ENCODE results near the gene PRELID2. TPM values are rescaled to one million over a fixed set of nuclear protein-coding genes. Genes with fewer than 3 reads are reported as not detected.

Gene PRELID2
- total and polyA plus RNA-seq, 2 donors (not counting 3 experiments of a cell fraction or from before 2014, with no cell fraction given): 3.2 to 16.4 TPM

GRCh38 chr5:145859897-145860296 is 24.8 kb upstream of the PRELID2 start:
- no peak for DNase-seq (ENCODE audit: low read depth, low spot score)
- Histone ChIP-seq H2AFZ (ENCODE audit: low read depth, low read length) (no peak overlapping the region), H4K20me1 (replicated peaks; ENCODE audit: control insufficient read depth, extremely low read depth, insufficient read depth, low read length) (no peaks in the 10 kb centered on the region), H3K4me3 (replicated peaks in 1 of 3; ENCODE audit: insufficient read depth in 1 of 3, low read depth in 1 of 3, low read length in 3 of 3) (no peak overlapping the region), H3K36me3 (ENCODE audit: control insufficient read depth in 2 of 2, extremely low read depth in 1 of 2, insufficient read depth in 2 of 2, low read length in 2 of 2) (no peaks in the 10 kb centered on the region), H3K9me1 (replicated peaks; ENCODE audit: control insufficient read depth, extremely low read depth, insufficient read depth, low read length) (no peaks in the 10 kb centered on the region), H3K27ac (ENCODE audit: insufficient read depth, low read depth, low read length) (no peak overlapping the region), H3K9ac (replicated peaks; ENCODE audit: extremely low read depth, insufficient read depth, low read length) (no peak overlapping the region), H3K27me3 (ENCODE audit: control insufficient read depth in 2 of 2, insufficient read depth in 2 of 2, low read length in 2 of 2) (peaks cover 0 to 4% of the 10 kb centered on the region in 2 experiments), H3K9me3 (replicated peaks; ENCODE audit: control insufficient read depth, insufficient read depth, low read length) (no peaks in the 10 kb centered on the region), H3K4me2 (ENCODE audit: insufficient read depth, low read length) (no peak overlapping the region), H3K79me2 (ENCODE audit: control insufficient read depth, insufficient read depth, low read length) (no peaks in the 10 kb centered on the region), H3K4me1 (ENCODE audit: control insufficient read depth, extremely low read depth, insufficient read depth, low read length) (peaks cover 12% of the 10 kb centered on the region)
- intact Hi-C loops (cut with micrococcal nuclease): loop anchor here (5.0 kb wide), 1 partner anchor 117 kb away; no protein-coding TSS in a partner anchor
- ChIA-PET CTCF (interaction anchor here (0.7 to 2.5 kb wide), 2 partner anchors 26 to 28 kb away, joined by 3 to 7 read pairs; no protein-coding TSS in a partner anchor), POLR2A (no interaction called here)
- TF ChIP-seq MYC (IDR thresholded peaks at IDR 0.05; ENCODE audit: low read depth, low read length): no peak
- TF ChIP-seq GATA2 (IDR thresholded peaks at IDR 0.05; ENCODE audit: insufficient read depth, insufficient read length, low read depth, low read length): no peak
- no peak for TF ChIP-seq POLR2A (IDR thresholded peaks at IDR 0.05; ENCODE audit: low read depth, low read length)
- TF ChIP-seq EZH2 (IDR thresholded peaks at IDR 0.05; ENCODE audit: borderline replicate concordance, low read depth, low read length, severe bottlenecking): no peak
- TF ChIP-seq FOS (IDR thresholded peaks at IDR 0.05; ENCODE audit: borderline replicate concordance, insufficient read depth, low read length): no peak
- no peak for TF ChIP-seq CTCF (IDR thresholded peaks at IDR 0.05; ENCODE audit: extremely low read depth in 1 of 2, insufficient read depth in 1 of 2, low read depth in 1 of 2, low read length in 2 of 2)
- no peak for TF ChIP-seq MAX (IDR thresholded peaks at IDR 0.05; ENCODE audit: insufficient read depth, insufficient read length)
- TF ChIP-seq JUN (IDR thresholded peaks at IDR 0.05; ENCODE audit: borderline replicate concordance, insufficient read depth, insufficient read length, low read depth): no peak
- TF ChIP-seq POLR2AphosphoS5 (IDR thresholded peaks at IDR 0.05; ENCODE audit: insufficient read depth, low read depth, low read length): no peak
- no peak for FAIRE-seq
- no TSS peak for BruUV-seq (replicated peaks)
- dilution Hi-C loops (cut with MboI; ENCODE audit: extremely low pct_ligation_motif_present, low sequenced_read_pairs): no loop called here
